Transverse colon (tissue), 4 donors: ENCODE results near the gene CCDC150. TPM values are rescaled to one million over a fixed set of nuclear protein-coding genes. Genes with fewer than 3 reads are reported as not detected.
A peak's percentile ranks its signal among the peaks of the same experiment; 100 is the strongest.

ENCODE experiments used
- DNase-seq: peaks from one replicate; pipeline ENCODE4 v3.0.0-alpha.2; 2019
- H3K27ac ChIP-seq, 4 donors: fragments of 200-600 bp; sonication (generic); 2 replicates each; pipeline ENCODE4 v1.5.1; 2016 to 2018; ENCODE audit warnings: inconsistent platforms in 4 of 4
- H3K27me3 ChIP-seq: fragments of 200-600 bp; sonication (generic); 2 replicates; pipeline ENCODE4 v1.5.1; 2017; ENCODE audit warnings: inconsistent platforms
- H3K36me3 ChIP-seq, 4 donors: fragments of 200-600 bp; sonication (generic); 2 replicates each; pipeline ENCODE4 v1.5.1; 2017 to 2019; ENCODE audit warnings: inconsistent platforms in 4 of 4
- H3K4me1 ChIP-seq, 4 donors: fragments of 200-600 bp; sonication (generic); 2 replicates each; pipeline ENCODE4 v1.5.1; 2017 to 2020; ENCODE audit warnings: inconsistent platforms in 4 of 4
- H3K4me3 ChIP-seq, 4 donors: fragments of 200-600 bp; sonication (generic); 1 replicate in 1 of 4; 2 replicates in 3 of 4; pipeline versions ENCODE4 v1.5.1 to v1.6.1; 2017 to 2019; ENCODE audit warnings: inconsistent platforms in 4 of 4
- H3K9me3 ChIP-seq, 2 donors: fragments of 200-600 bp; sonication (generic); 2 replicates each; pipeline ENCODE4 v1.5.1; 2017 to 2019; ENCODE audit warnings: inconsistent platforms in 2 of 2
- CTCF ChIP-seq, 5 experiments: fragments of 200-600 bp in 3 of 5; fragments of 450-650 bp in 2 of 5; sonication (generic) in 3 of 5; IDR thresholded peaks; 1 replicate in 2 of 5; 2 replicates in 3 of 5; pipeline ENCODE4 v1.5.1; 2016 to 2017; ENCODE audit warnings: antibody characterized with exemption in 5 of 5, inconsistent platforms in 3 of 5, mild to moderate bottlenecking in 2 of 5, moderate library complexity in 1 of 5
- EP300 ChIP-seq: sonication (generic); formaldehyde crosslinking; IDR thresholded peaks from one replicate; pipeline ENCODE4 v1.6.1; 2017; ENCODE audit warnings: antibody characterized with exemption, low read depth
- POLR2A ChIP-seq: fragments of 450-650 bp; IDR thresholded peaks from one replicate; pipeline ENCODE4 v1.6.1; 2016; ENCODE audit warnings: antibody characterized with exemption, mild to moderate bottlenecking, moderate library complexity
- POLR2AphosphoS5 ChIP-seq, 3 donors: sonication (generic); formaldehyde crosslinking; IDR thresholded peaks; one replicate each; pipeline ENCODE4 v1.6.1; 2016; ENCODE audit warnings: antibody characterized with exemption in 3 of 3
- WGBS, 2 donors: methylation state at CpG; one replicate each; pipeline ENCODE4 v1.1.5; 2018; ENCODE audit warnings: low coverage in 1 of 2; 5-methylcytosine and 5-hydroxymethylcytosine counted together
- in situ Hi-C, 4 donors: fragments of 200-750 bp; cut with MboI; loops; one replicate each; pipeline versions ENCODE4 v1.15.0 to v1.15.1; 2017; ENCODE audit warnings: low sequenced_read_pairs in 3 of 4, low pct_ligation_motif_present in 1 of 4, low pct_unique_long_range_greater_than_20kb in 1 of 4
- intact Hi-C: fragments of 100-400 bp; cut with DNase I; formaldehyde crosslinking; loops from one replicate; pipeline ENCODE4 v1.15.1; 2023; ENCODE audit warnings: low total_unique reads
- small RNA-seq, 4 donors: library from RNA; depleted of rRNA; stranded (forward); fragments of <200 nt; gene quantifications; one replicate each; pipeline ENCODE3, GENCODE V24; 2016
- total RNA-seq, 4 donors: library from RNA; depleted of rRNA; stranded (reverse); fragments of >200 nt; gene quantifications; one replicate each; pipeline ENCODE4 v1.1.0, GENCODE V29; 2016

CCDC150 gene
- total RNA-seq, 4 donors from 2014 or later, result 1.6 to 137 (median 2.7) TPM; not detected in 1

- peaks cover 0 to 13% (median 0%) of the 10 kb centered on the region in 4 donors for H3K4me1 ChIP-seq
- H3K27me3 ChIP-seq, result no peaks in the 10 kb centered on the region
- TF ChIP-seq EP300 (no peak), CTCF (IDR thresholded peaks at IDR 0.05) (peak; percentile 57 to 78 (median 70))
- H3K36me3 ChIP-seq, result no peaks in the 10 kb centered on the region
- DNase-seq, result peak; percentile 72
- intact Hi-C loops (no loop called here), in situ Hi-C loops (loop anchor here in 1 of 4 donors (25.0 kb wide), 1 partner anchor 464 kb away; no protein-coding TSS in a partner anchor)
- no peak overlapping the region for H3K4me3 ChIP-seq
- H3K9me3 ChIP-seq, result peaks cover 7 to 9% of the 10 kb centered on the region in 2 donors
- H3K27ac ChIP-seq, result no peak overlapping the region
- WGBS, 2 donors, result 40 to 71% methylated on average over 4 to 8 of the region's 8 CpGs
These were observed 111.6 kb downstream of the CCDC150 start for GRCh38 chr2:196750977-196751631.

- no peak for TF ChIP-seq EP300
- peak in 4 of 5 experiments; percentile 16 to 24 (median 20) for TF ChIP-seq CTCF (IDR thresholded peaks at IDR 0.05)
- 79 to 85% methylated on average over 2 to 3 of the region's 3 CpGs for WGBS, 2 donors
- in situ Hi-C loops, result loop anchor here in 1 of 4 donors (25.0 kb wide), 1 partner anchor 471 kb away; no protein-coding TSS in a partner anchor
These were observed 119.2 kb downstream of the CCDC150 start for GRCh38 chr2:196758474-196759377.

GRCh38 chr2:196759378-196759706 is 119.8 kb downstream of the CCDC150 start:
- TF ChIP-seq POLR2A (no peak), POLR2AphosphoS5 (IDR thresholded peaks at IDR 0.05) (no peak), CTCF (IDR thresholded peaks at IDR 0.05) (no peak), EP300 (no peak)
- no peak for DNase-seq
- peaks cover 0 to 22% (median 1%) of the 10 kb centered on the region in 4 donors for H3K36me3 ChIP-seq
- H3K27me3 ChIP-seq, result no peaks in the 10 kb centered on the region
- H3K9me3 ChIP-seq, result peaks cover 4 to 8% of the 10 kb centered on the region in 2 donors
- in situ Hi-C loops, result loop anchor here in 1 of 4 donors (25.0 kb wide), 1 partner anchor 472 kb away; no protein-coding TSS in a partner anchor
- H3K4me1 ChIP-seq, result no peaks in the 10 kb centered on the region
- 20 to 71% methylated on average over 1 to 5 of the region's 5 CpGs for WGBS, 2 donors
- intact Hi-C loops, result no loop called here
- H3K4me3 ChIP-seq, result no peak overlapping the region
- no peak overlapping the region for H3K27ac ChIP-seq

More at GRCh38 chr2:196758474-196759377, 119.2 kb downstream of the CCDC150 start:
- no peak overlapping the region for H3K4me3 ChIP-seq
- H3K27me3 ChIP-seq, result no peaks in the 10 kb centered on the region
- H3K4me1 ChIP-seq, result no peaks in the 10 kb centered on the region
- peaks cover 7 to 11% of the 10 kb centered on the region in 2 donors for H3K9me3 ChIP-seq
- no peak for DNase-seq
- H3K36me3 ChIP-seq, result peaks cover 0 to 16% (median 0%) of the 10 kb centered on the region in 4 donors
- H3K27ac ChIP-seq, result no peak overlapping the region
- intact Hi-C loops, result no loop called here

GRCh38 chr2:196767101-196767500 is 127.6 kb downstream of the CCDC150 start:
- intact Hi-C loops, result no loop called here
- TF ChIP-seq POLR2AphosphoS5 (IDR thresholded peaks at IDR 0.05), result no peak
- Histone ChIP-seq H3K4me3 (no peak overlapping the region), H3K27ac (no peak overlapping the region), H3K9me3 (no peaks in the 10 kb centered on the region), H3K27me3 (no peaks in the 10 kb centered on the region), H3K4me1 (no peaks in the 10 kb centered on the region), H3K36me3 (peaks cover 0 to 84% (median 18%) of the 10 kb centered on the region in 4 donors)
- in situ Hi-C loops, result loop anchor here in 1 of 4 donors (25.0 kb wide), 1 partner anchor 480 kb away; no protein-coding TSS in a partner anchor
- no peak for DNase-seq
- WGBS, 2 donors, result 56 to 95% methylated on average over 1 of the region's 1 CpG

Small RNAs within 50 kb of the gene (small RNA-seq; reads per million reads assigned to genes)
- gene RF00424, result 0 to 0.12 (median 0) reads per million in 4 donors

Other genes starting within 250 kb of the CCDC150 start
- 1 to 10 TPM; 1.1 to 2.2 (median 1.6) TPM for gene HECW2, start 46.2 kb upstream of the CCDC150 start, total RNA-seq
- gene GTF3C3, start 160.0 kb downstream of the CCDC150 start, total RNA-seq, result 10 to 100 TPM in 3 of 4 donors, 1 to 10 TPM in 1; 4.6 to 49.2 (median 34.9) TPM
- not detected for gene C2orf66, start 169.6 kb downstream of the CCDC150 start, total RNA-seq